Activated CD4-positive, alpha-beta T cell treated with anti-CD3 and anti-CD28 coated beads for 24 hours (primary cell): ENCODE results near the gene AGAP1.
"Not testable (repeated sequence)": the region's sequence is repeated elsewhere in the genome, so short reads cannot be mapped to it uniquely, and the experiment has no call there.

Source experiments
- DNase-seq, 2 donors: peaks; one replicate each; pipeline ENCODE4 v3.0.0-alpha.2; 2020; ENCODE audit warnings: low read depth in 2 of 2

AGAP1 gene

GRCh38 chr2:235591231-235591730 is 97.4 kb downstream of the AGAP1 start:
- DNase-seq: no peak

- no peak for DNase-seq
Measured at GRCh38 chr2:235591921-235592320, 98.1 kb downstream of the AGAP1 start.

DNA sequence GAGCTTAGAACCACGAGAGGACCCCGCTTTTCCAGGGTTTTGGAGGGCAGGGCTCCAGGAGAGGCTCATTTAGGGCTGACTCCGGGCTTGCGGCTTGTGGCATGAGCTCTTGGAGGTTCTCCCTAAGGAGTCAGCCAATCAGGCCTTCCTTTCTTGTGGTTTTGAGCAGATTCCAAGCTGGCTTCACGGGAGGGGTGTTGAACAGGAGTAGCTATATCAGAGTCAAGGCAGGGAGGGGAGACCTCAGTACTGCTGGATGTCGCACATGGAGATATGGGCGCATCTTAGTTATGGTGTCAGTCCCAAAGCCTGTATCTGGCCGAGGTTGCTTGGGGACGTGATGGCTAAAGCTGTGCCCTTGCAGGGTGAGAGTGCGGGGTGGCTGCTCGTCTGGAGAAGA is 98.6 kb downstream of the AGAP1 start:
- DNase-seq: no peak

DNA sequence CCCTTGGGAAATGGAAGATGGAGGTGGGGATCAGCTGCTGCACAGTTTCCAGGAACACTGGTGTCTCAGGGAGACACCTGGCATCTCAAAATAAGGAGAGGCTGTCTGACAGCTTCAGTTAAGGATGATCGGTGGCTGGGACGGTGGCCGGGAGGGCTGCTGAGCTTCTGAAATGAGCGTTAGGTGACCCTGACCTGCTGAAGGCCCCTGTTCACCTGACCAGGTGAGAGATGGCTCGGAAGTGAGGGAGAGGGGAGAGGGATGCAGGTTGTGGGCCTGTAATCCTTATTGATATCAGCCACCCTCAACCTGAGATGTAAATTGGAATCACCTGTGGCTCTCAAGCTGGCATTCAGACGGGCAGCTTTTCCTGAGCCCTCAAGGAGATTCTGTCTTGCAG is 99.0 kb downstream of the AGAP1 start:
- DNase-seq: no peak

- no peak for DNase-seq
Measured at GRCh38 chr2:235594041-235594440, 100.2 kb downstream of the AGAP1 start.

DNA sequence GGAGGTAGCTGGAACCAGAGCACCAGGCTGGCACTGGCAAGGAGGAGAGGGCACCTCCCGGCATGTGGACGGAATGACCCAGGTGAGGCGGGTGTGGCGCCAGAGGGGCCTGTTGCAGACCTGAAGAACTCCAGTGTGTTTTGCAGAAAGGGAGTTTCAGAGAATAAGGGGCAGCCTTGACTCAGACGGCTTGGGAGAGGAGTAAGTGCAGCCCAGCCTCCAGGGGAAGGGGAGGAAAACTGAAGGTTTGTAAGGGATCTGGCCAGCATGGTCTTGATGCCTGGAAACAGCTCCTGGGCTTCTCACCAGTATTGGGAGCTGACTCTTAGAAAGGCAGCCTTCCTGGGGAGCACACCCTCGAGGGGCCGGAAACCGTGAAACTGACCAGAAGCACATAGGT is 101.1 kb downstream of the AGAP1 start:
- no peak for DNase-seq

DNA sequence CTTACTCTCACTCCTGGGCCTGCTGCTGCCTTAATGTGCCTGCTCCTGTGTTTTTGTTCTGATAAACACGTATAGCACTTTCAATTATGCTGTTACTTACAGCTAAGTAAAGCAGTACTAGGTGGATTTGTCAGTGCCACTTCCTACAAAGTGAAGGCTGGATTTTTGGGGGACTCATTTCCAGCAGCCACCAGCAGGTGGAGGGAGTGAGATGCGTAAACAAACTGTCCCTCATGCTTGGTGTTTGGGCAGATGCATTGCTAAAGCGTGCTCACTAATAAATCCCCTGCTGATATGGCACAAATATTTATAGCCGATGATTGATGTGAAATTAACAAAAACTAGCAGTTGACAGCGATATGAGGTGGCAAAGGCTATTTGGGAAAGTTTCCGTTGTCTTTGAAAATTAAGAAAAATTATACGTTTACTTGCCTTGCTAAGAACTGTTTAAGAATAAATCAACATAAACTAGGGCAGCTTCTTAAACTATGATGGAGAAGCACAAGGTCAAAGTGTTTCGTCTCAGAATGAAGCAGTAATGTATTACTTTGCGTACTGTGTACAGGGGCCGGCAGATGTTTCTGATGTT is 101.7 kb downstream of the AGAP1 start:
- peak in 1 of 2 donors; percentile 24 for DNase-seq

GRCh38 chr2:235596272-235596671 is 102.4 kb downstream of the AGAP1 start:
- DNase-seq: no peak

DNA sequence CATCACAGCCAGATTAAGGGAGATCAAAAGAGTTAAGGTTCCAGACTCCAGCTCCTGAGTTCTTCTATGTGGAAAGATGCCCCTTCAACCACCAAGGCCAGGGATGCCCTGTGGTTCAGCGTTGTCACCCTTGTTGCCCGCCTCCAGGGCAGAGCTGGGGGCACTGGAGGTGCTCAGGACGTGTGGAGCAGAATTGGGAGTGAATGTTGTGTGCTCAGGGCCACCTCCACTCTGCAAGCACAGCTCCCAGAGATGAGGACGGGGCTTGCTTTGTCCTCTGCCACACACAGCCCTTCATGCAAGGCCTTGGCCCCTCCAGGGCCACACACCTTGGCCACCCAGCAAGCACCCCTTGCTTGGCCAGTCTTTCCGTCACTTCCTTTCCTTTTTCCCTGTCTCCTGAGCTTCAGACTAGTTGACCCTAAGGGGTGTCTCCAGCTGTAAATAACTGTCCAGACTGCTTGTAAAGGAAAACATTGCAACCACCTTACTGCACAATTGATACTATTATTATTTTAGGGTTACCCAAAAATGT is 103.3 kb downstream of the AGAP1 start:
- DNase-seq: no peak

- no peak for DNase-seq
Measured at GRCh38 chr2:235598026-235598425, 104.2 kb downstream of the AGAP1 start.

- no peak for DNase-seq
Measured at GRCh38 chr2:235598532-235599531, 105.0 kb downstream of the AGAP1 start.

DNA sequence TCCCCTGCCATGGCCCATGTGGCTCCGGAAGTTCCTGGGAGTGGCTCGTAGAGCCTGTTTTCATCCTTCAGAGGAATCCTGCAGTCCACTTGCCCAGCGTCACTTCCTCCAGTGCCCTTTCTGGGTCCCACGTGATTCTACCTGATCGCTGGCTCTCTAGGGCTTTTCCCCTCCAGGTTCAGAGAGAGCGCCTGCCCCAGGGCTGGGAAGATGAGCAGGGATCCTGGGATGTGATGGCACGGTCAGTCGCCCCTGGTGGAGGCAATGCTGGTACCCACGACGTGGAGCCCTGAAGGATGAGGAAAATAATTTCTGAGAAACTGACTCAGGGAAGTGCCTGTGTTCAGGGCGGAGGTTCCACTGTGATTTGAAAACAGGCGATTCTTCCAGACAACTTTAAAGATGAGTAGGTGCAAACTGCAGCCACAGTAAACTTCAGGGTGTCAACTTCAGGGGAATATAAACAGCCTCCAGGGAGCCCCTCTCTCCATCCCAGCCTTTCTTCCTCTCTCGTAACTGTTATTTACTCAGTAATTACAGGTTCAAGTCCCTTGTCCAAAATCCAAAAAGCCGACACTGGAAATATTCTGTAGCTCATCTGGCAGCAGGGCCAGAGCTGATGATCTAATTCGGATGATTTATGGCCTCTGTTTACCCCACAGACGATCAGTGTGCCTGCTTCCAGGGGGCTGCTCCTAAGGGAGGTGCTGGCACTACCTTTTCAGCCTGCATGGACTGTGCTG is 105.9 kb downstream of the AGAP1 start:
- no peak for DNase-seq

DNA sequence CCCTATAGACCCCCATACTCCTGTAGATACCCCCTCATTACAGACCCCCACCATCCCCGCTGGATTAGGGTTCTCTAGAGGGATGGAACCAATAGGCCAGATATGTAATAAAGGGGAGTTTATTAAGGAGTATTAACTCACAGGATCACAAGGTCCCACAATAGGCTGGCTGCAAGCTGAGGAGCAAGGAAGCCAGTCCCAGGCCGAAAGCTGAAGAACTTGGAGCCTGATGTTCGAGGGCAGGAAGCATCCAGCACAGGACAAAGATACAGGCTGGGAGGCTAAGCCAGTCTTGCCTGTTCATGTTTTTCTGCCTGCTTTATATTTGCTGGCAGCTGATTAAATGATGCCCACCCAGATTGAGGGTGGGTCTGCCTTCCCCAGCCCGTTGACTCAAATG is 106.6 kb downstream of the AGAP1 start:
- no peak for DNase-seq

GRCh38 chr2:235600926-235601325 is 107.1 kb downstream of the AGAP1 start:
- no peak for DNase-seq

GRCh38 chr2:235601960-235602704 is 108.3 kb downstream of the AGAP1 start:
- no peak for DNase-seq

DNA sequence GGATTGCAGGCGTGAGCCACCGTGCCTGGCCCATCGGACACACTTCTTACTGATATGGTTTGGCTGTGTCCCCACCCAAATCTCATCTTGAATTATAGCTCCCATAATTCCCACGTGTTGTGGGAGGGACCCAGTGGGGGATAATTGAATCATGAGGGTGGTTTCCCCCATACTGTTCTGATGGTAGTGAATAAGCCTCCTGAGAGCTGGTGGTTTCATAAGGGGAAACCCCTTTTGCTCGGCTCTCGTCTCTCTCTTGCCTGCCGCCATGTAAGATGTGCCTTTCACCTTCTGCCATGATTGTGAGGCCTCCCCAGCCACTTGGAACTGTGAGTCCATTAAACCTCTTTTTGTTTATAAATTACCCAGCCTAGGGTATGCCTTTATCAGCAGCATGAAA is 109.1 kb downstream of the AGAP1 start:
- not testable (repeated sequence) for DNase-seq

DNA sequence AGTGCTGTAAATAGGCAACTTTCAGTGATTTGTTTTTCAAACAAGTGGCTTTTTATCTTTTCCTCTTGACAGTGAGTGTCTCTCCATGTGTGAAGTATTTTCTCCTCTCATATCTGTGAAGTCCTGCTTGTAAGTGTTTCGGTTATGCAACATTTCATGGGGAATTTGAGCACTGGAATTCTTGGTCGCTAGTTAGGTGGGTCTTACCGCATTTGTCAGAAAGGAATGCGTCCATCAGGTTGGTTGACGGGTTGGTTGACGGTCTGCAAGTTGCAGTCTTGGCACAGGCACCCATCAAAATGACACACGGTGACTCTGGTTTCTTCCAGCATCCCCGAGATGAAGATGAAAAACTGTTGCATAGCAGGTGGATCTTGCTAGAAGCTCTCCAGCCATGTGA is 109.8 kb downstream of the AGAP1 start:
- no peak for DNase-seq

DNA sequence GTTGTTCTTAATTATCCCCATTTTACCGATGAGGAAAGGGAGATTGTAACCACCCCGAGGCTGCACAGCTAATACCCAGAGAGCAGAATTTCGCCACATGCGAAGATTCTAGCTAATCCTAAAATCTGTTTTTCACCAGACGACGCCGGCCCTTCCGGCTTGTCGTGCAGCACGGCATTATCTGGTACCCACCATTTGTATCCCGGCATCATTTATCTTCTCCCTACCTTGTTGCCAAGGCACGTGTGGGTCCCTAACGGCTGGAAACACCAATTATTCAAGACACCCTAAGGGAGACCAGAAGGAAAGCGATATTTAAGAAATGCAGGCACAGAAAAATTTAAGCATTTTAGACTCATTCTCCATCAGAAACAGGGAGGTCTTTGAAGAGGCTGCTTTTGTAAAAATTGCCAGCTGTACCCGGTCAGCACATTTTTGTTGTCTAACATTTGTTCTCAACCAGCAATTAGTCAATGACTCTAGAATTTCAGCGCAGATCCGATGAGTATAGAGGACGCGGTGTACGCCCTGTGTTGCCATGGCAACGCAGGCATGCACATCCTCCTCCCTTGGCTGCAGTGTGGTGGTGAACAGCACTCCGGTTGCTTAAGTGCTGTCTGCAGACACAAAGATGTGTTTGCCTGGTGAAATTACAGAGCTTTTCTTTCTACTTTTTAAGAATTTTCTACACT is 111.6 kb downstream of the AGAP1 start:
- DNase-seq: no peak

DNA sequence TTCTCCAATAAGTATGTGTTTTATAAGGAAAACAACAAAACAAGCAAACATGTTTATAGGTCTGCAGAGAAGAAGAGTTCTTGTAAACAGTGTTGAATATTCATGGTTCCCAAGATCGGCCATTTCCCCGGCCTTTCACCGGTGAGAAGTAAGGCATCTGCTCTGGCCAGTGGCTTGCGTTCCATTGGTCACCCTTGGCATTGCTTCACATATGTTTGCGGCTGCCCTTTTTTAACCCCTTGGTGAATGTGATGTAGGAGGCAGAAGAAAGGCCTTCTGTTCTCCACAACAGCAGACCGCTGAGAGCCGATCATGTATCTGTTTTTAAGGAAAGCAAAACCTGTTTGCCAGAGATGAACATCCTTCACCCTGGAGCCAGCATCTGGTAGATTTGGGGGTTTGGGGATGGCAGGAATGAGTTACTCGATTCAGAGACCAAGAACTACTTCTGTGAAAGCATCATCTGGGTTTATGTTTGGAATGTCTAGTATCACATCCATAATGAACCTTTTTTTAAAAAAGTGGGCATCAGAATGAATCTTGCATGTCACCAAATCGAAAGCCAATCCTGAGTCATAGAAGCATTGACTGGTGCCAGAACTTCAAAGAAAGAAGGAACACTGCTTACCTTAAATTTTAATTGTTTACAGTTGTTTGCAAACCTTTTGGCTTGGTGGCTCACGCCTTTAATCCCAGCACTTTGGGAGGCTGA is 112.3 kb downstream of the AGAP1 start:
- no peak for DNase-seq
